Measurements from ENCODE around the gene TMEM35A. TPM values are rescaled to one million over a fixed set of nuclear protein-coding genes. Genes with fewer than 3 reads are reported as not detected.

The TMEM35A gene
- total RNA-seq, 3 donors from 2014 or later = not detected

DNA sequence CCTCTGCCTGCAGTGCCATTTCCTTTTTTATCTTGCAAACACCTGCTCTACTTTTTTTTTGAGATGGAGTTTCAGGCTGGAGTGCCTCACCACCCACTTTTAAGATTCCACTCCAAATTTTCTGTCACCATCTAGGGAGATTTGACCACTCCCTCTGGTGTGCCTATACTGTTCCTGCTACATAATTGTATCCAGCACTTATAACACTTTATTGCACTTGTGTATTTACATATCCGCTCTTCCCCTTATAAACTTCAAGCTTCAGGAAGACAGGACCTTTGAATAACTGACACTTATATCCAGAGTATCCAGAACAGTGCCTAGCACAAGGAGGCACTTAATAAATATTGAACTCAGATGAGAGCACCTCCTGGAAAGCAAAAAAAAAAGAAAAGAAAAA lies 13.1 kb downstream of the TMEM35A start:
- no peak for ATAC-seq
- DNase-seq = no peak
- Mint-ChIP-seq H3K4me1 (ENCODE audit: low read depth) (peaks cover 2% of the 10 kb centered on the region), H3K36me3 (ENCODE audit: insufficient read depth) (no peaks in the 10 kb centered on the region), H3K27me3 (ENCODE audit: low read depth) (no peaks in the 10 kb centered on the region), H3K9me3 (no peaks in the 10 kb centered on the region), H3K4me3 (no peak overlapping the region)

GRCh38 chrX:101097546-101098453 lies 19.1 kb downstream of the TMEM35A start, which contains the start of gene CENPI:
TSS of gene CENPI (plus strand) at chrX:101098204. CDS start at chrX:101101071, 2,867 bp downstream.
- DNase-seq (peak; percentile 90), ATAC-seq (peak; percentile 100)
- Mint-ChIP-seq H3K9me3 (no peaks in the 10 kb centered on the region), H3K4me1 (ENCODE audit: low read depth) (peaks cover 11% of the 10 kb centered on the region), H3K36me3 (ENCODE audit: insufficient read depth) (no peaks in the 10 kb centered on the region), H3K27me3 (ENCODE audit: low read depth) (no peaks in the 10 kb centered on the region), H3K4me3 (peak within 1 kb of the TSS; percentile 82)

GRCh38 chrX:101108284-101108683 lies 29.6 kb downstream of the TMEM35A start:
- Mint-ChIP-seq H3K36me3 (ENCODE audit: insufficient read depth) (no peaks in the 10 kb centered on the region), H3K4me1 (ENCODE audit: low read depth) (no peaks in the 10 kb centered on the region), H3K27me3 (ENCODE audit: low read depth) (no peaks in the 10 kb centered on the region), H3K9me3 (no peaks in the 10 kb centered on the region), H3K4me3 (no peak overlapping the region)
- no peak for DNase-seq
- no peak for ATAC-seq

DNA sequence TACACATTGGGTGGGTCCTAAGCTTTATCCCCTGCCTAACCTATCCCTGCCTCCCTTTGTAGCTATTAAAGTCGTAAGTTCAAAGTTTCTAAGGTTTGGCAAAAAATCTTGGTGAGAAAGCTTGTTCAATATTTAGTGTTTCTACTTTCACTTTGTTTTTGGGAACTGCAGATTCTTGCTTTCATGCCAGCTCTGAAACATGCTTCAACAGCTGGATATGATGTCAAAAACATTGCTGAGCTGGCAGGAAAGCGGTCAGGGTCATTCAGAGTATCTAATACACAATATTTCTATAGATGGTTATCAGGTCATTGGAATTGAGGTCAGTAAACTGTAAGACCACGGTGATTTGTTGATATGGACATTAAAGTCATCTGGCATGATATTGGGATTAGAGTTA lies 39.0 kb downstream of the TMEM35A start:
- H3K4me1 Mint-ChIP-seq (ENCODE audit: low read depth) = no peaks in the 10 kb centered on the region
- H3K27me3 Mint-ChIP-seq (ENCODE audit: low read depth) = no peaks in the 10 kb centered on the region
- ATAC-seq (no peak), DNase-seq (no peak)
- no peak overlapping the region for H3K4me3 Mint-ChIP-seq
- H3K9me3 Mint-ChIP-seq = no peaks in the 10 kb centered on the region
- H3K36me3 Mint-ChIP-seq (ENCODE audit: insufficient read depth) = peaks cover 4% of the 10 kb centered on the region

DNA sequence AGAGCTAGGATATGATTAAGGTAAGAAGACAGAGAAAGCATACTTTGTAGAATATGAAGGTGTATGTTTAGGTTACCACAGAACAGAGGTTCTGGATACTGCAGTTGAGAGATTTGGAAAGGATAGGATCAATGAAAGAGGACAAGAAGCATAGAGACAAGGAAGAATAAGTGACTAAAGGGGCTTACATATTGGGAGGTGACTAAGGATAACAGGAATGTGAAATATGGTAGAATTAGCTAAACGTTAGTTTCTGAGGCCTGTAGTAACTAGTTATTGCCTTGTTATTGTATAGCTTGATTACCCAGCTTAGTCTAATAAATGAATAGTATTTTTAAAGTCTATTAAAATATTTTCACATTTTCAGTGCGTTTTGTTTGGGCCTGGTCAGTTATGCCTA lies 57.6 kb downstream of the TMEM35A start:
- H3K4me3 Mint-ChIP-seq = no peak overlapping the region
- H3K4me1 Mint-ChIP-seq (ENCODE audit: low read depth) = no peaks in the 10 kb centered on the region
- ATAC-seq (no peak), DNase-seq (no peak)
- H3K36me3 Mint-ChIP-seq (ENCODE audit: insufficient read depth) = no peaks in the 10 kb centered on the region
- no peaks in the 10 kb centered on the region for H3K9me3 Mint-ChIP-seq
- H3K27me3 Mint-ChIP-seq (ENCODE audit: low read depth) = no peaks in the 10 kb centered on the region

Other genes starting within 250 kb of the TMEM35A start
- gene NOX1, start 204.5 kb upstream of the TMEM35A start, total RNA-seq = not detected
- gene XKRX, start 150.0 kb upstream of the TMEM35A start, total RNA-seq = under 1 TPM; 0.08 to 0.16 (median 0.14) TPM
- gene ARL13A, start 109.2 kb upstream of the TMEM35A start, total RNA-seq = not detected
- gene TRMT2B, start 26.8 kb upstream of the TMEM35A start, total RNA-seq = 10 to 100 TPM; 15.4 to 17.0 (median 15.5) TPM
- 1 to 10 TPM; 2.8 to 3.3 (median 3.0) TPM for gene CENPI, start 19.3 kb downstream of the TMEM35A start, total RNA-seq
- under 1 TPM; 0.30 to 0.66 (median 0.42) TPM for gene DRP2, start 140.9 kb downstream of the TMEM35A start, total RNA-seq
- gene TAF7L, start 212.5 kb downstream of the TMEM35A start, total RNA-seq = under 1 TPM; 0.13 to 0.22 (median 0.15) TPM

All from activated T-cell treated with anti-CD3 and anti-CD28 coated beads, Interleukin-2, amount 50 U/mL, for 4 hours (primary cell).